Neural progenitor cell (in vitro differentiated cells): Measurements from ENCODE around the gene IL36RN. TPM values are rescaled to one million over a fixed set of nuclear protein-coding genes. Genes with fewer than 3 reads are reported as not detected.

Source experiments
- DNase-seq: peaks from one replicate; pipeline ENCODE4 v3.0.0-alpha.2; 2016; ENCODE audit warnings: low spot score
- H2AFZ ChIP-seq: fragments of 200-600 bp; sonication (generic); replicated peaks from 2 replicates; pipeline ENCODE4 v1.6.1; 2016; ENCODE audit warnings: antibody characterized with exemption
- H3F3A ChIP-seq: fragments of 200-600 bp; sonication (generic); 2 replicates; pipeline ENCODE4 v1.6.1; 2016; ENCODE audit warnings: antibody characterized with exemption, low read depth
- H3K27ac ChIP-seq: fragments of 200-600 bp; sonication (generic); 2 replicates; pipeline ENCODE4 v1.5.1; 2016; ENCODE audit warnings: mild to moderate bottlenecking
- H3K27me3 ChIP-seq: fragments of 200-600 bp; sonication (generic); 2 replicates; pipeline ENCODE4 v1.6.1; 2016; ENCODE audit warnings: mild to moderate bottlenecking, moderate library complexity
- H3K36me3 ChIP-seq: fragments of 200-600 bp; sonication (generic); 2 replicates; pipeline ENCODE4 v1.5.1; 2016
- H3K4me1 ChIP-seq: fragments of 200-600 bp; sonication (generic); 2 replicates; pipeline ENCODE4 v1.6.1; 2016; ENCODE audit warnings: mixed run types
- H3K4me2 ChIP-seq: fragments of 200-600 bp; sonication (generic); 2 replicates; pipeline ENCODE4 v1.6.1; 2016
- H3K4me3 ChIP-seq: fragments of 200-600 bp; sonication (generic); 2 replicates; pipeline ENCODE4 v1.5.1; 2016
- H3K79me2 ChIP-seq: fragments of 200-600 bp; sonication (generic); 2 replicates; pipeline ENCODE4 v1.6.1; 2016; ENCODE audit warnings: low read depth
- H3K9ac ChIP-seq: fragments of 200-600 bp; sonication (generic); 2 replicates; pipeline ENCODE4 v1.6.1; 2016
- H3K9me3 ChIP-seq: fragments of 200-600 bp; sonication (generic); 2 replicates; pipeline ENCODE4 v1.5.1; 2016; ENCODE audit warnings: low read depth
- H4K20me1 ChIP-seq: fragments of 200-600 bp; sonication (generic); 2 replicates; pipeline ENCODE4 v1.6.1; 2016; ENCODE audit warnings: low read depth
- H3K27ac Mint-ChIP-seq: 3 replicates; pipeline ENCODE4 v1.8.0; 2021; ENCODE audit warnings: mixed read lengths
- H3K27me3 Mint-ChIP-seq: 2 replicates; pipeline ENCODE4 v1.8.0; 2022; ENCODE audit warnings: low read depth, mild to moderate bottlenecking, inconsistent platforms, moderate library complexity, mixed read lengths; ENCODE audit not compliant: insufficient read depth
- H3K36me3 Mint-ChIP-seq: 3 replicates; pipeline ENCODE4 v1.8.0; 2021; ENCODE audit warnings: mixed read lengths
- H3K4me1 Mint-ChIP-seq: 3 replicates; pipeline ENCODE4 v1.8.0; 2021; ENCODE audit warnings: mixed read lengths
- H3K4me3 Mint-ChIP-seq: 3 replicates; pipeline ENCODE4 v1.8.0; 2021; ENCODE audit warnings: mild to moderate bottlenecking, moderate library complexity, mixed read lengths
- H3K9me3 Mint-ChIP-seq: 3 replicates; pipeline ENCODE4 v1.8.0; 2020; ENCODE audit warnings: mixed read lengths
- CTCF ChIP-seq: fragments of 200-600 bp; sonication (generic); IDR thresholded peaks from 2 replicates; pipeline ENCODE4 v1.5.1; 2017; ENCODE audit warnings: antibody characterized with exemption, mild to moderate bottlenecking
- EZH2 ChIP-seq: fragments of 200-600 bp; sonication (generic); IDR thresholded peaks from 2 replicates; pipeline ENCODE4 v1.6.1; 2017; ENCODE audit warnings: antibody characterized with exemption, mild to moderate bottlenecking, moderate library complexity
- EZH2phosphoT487 ChIP-seq: fragments of 200-600 bp; sonication (generic); IDR thresholded peaks from 2 replicates; pipeline ENCODE4 v1.6.1; 2017; ENCODE audit warnings: antibody characterized with exemption
- total RNA-seq: library from RNA; depleted of rRNA; stranded (reverse); fragments of >200 nt; gene quantifications from 2 replicates; pipeline ENCODE4 v1.2.3, GENCODE V29; 2015; ENCODE audit warnings: low replicate concordance

The IL36RN gene
- total RNA-seq, 1 donor from 2014 or later = not detected

DNA sequence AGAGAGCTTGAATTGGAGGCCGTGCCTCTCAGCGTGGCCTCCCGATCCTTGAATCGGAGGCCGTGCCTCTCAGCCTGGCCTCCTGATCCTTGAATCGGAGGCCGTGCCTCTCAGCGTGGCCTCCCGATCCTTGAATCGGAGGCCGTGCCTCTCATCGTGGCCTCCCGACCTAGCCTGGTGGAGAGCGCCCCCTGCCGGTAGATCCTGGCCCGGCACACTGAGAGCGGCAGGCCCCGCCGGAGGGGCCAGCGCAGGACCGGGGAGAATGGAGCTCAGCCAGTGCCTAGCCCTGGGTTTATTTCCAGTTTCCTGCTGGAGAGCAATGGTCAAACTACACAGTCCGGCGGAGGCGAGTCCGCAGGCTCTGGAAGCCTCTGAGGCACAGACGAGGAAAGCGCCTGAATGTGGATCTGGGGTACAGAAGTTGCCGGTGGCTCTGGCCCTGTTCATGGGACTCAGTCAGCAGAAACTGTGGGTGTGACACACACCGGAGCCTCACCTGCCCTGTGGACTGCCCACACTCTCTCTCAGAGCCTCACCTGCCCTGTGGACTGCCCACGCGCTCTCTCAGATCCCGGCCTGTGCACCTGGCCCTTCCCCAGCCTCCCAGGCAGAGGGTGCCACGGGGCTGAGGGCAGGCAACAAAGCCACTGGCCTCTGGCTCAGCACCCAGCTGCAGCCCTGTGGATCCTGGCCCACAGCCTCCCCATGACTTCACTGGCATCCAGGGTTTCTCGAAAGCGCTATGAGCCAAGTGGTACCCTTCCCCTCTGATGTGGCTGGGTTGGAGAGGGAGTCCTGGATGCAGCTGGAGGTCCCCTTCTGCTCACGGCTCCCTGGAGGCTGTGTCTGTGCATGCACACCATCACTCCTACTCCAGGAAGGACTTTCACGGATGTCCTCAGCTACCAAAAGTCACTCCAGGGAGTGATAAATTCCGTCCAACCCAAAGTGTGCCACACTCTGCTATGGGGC lies 7.8 kb upstream of the IL36RN start:
- H3K27me3 ChIP-seq = no peaks in the 10 kb centered on the region
- H3F3A ChIP-seq = no peaks in the 10 kb centered on the region
- H3K27ac Mint-ChIP-seq = no peak overlapping the region
- H3K36me3 ChIP-seq = no peaks in the 10 kb centered on the region
- TF ChIP-seq EZH2 (no peak), CTCF (peak; percentile 6)
- no peaks in the 10 kb centered on the region for H3K4me1 Mint-ChIP-seq
- DNase-seq = no peak
- no peak overlapping the region for H3K27ac ChIP-seq
- H3K4me3 Mint-ChIP-seq = no peak overlapping the region
- H3K4me3 ChIP-seq = no peak overlapping the region
- H3K79me2 ChIP-seq = no peaks in the 10 kb centered on the region
- no peaks in the 10 kb centered on the region for H4K20me1 ChIP-seq
- no peak overlapping the region for H3K4me2 ChIP-seq
- no peak overlapping the region for H3K9ac ChIP-seq
- no peaks in the 10 kb centered on the region for H3K36me3 Mint-ChIP-seq
- peaks cover 12% of the 10 kb centered on the region for H3K27me3 Mint-ChIP-seq
- peaks cover 26% of the 10 kb centered on the region for H3K9me3 Mint-ChIP-seq
- H2AFZ ChIP-seq = no peak overlapping the region
- peaks cover 5% of the 10 kb centered on the region for H3K9me3 ChIP-seq
- H3K4me1 ChIP-seq = no peaks in the 10 kb centered on the region

- Mint-ChIP-seq H3K9me3 (peaks cover 26% of the 10 kb centered on the region), H3K27ac (no peak within 1 kb of the TSS), H3K36me3 (no peaks in the 10 kb centered on the region), H3K4me3 (no peak within 1 kb of the TSS), H3K4me1 (no peaks in the 10 kb centered on the region), H3K27me3 (peaks cover 12% of the 10 kb centered on the region)
- H3K36me3 ChIP-seq = no peaks in the 10 kb centered on the region
- no peaks in the 10 kb centered on the region for H3F3A ChIP-seq
- no peak within 1 kb of the TSS for H3K9ac ChIP-seq
- no peaks in the 10 kb centered on the region for H3K27me3 ChIP-seq
- no peak within 1 kb of the TSS for H3K27ac ChIP-seq
- H3K4me3 ChIP-seq = no peak within 1 kb of the TSS
- peaks cover 5% of the 10 kb centered on the region for H3K9me3 ChIP-seq
- TF ChIP-seq CTCF (no peak), EZH2 (no peak), EZH2phosphoT487 (no peak)
- no peaks in the 10 kb centered on the region for H4K20me1 ChIP-seq
- no peaks in the 10 kb centered on the region for H3K4me1 ChIP-seq
- no peak for DNase-seq
- no peaks in the 10 kb centered on the region for H3K79me2 ChIP-seq
- H2AFZ ChIP-seq = no peak within 1 kb of the TSS
- no peak within 1 kb of the TSS for H3K4me2 ChIP-seq
Observed at GRCh38 chr2:113052396-113052917, 6.5 kb upstream of the IL36RN start, which contains the start of gene IL36B. IL36B (minus strand) TSS chr2:113052867.

GRCh38 chr2:113053666-113054065 lies 5.3 kb upstream of the IL36RN start:
- Histone ChIP-seq H3K4me3 (no peak overlapping the region), H3K27me3 (no peaks in the 10 kb centered on the region), H3K27ac (no peak overlapping the region), H3F3A (no peaks in the 10 kb centered on the region), H3K36me3 (no peaks in the 10 kb centered on the region), H2AFZ (no peak overlapping the region), H3K9me3 (peaks cover 5% of the 10 kb centered on the region), H3K9ac (no peak overlapping the region), H4K20me1 (no peaks in the 10 kb centered on the region), H3K4me1 (no peaks in the 10 kb centered on the region), H3K79me2 (no peaks in the 10 kb centered on the region), H3K4me2 (no peak overlapping the region)
- H3K4me3 Mint-ChIP-seq = no peak overlapping the region
- peaks cover 26% of the 10 kb centered on the region for H3K9me3 Mint-ChIP-seq
- H3K27me3 Mint-ChIP-seq = peaks cover 12% of the 10 kb centered on the region
- no peak for TF ChIP-seq EZH2
- TF ChIP-seq EZH2phosphoT487 = no peak
- no peak for TF ChIP-seq CTCF
- DNase-seq = no peak
- H3K4me1 Mint-ChIP-seq = no peaks in the 10 kb centered on the region
- H3K27ac Mint-ChIP-seq = no peak overlapping the region
- H3K36me3 Mint-ChIP-seq = no peaks in the 10 kb centered on the region
